ENCODE measurements around the gene FCHO2. TPM values are rescaled to one million over a fixed set of nuclear protein-coding genes. Genes with fewer than 3 reads are reported as not detected.

FCHO2 gene
- total RNA-seq, 1 donor from 2014 or later: 32.4 TPM

DNA sequence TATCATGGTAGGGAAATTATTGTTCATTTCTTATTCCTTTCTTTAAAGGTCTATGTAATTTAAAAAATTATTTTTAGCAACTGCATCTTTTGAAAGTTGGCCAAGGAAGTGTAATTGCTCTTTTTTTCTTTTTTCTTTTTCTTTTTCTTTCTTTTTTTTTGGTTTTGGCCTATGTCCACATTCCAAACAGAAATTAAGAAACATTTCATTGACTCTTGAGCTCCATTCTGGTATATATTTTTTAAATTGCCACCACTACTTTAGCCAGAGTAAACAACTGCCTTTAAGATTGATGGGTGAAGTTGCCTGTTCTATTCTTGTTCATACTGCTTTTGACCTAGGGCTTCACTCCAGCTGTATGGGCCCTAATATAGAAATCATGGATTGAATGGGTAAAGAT, 88.7 kb downstream of the FCHO2 start:
- H3K4me1 ChIP-seq (ENCODE audit: control insufficient read depth in 3 of 3, insufficient read depth in 3 of 3, low read length in 3 of 3): no peaks in the 10 kb centered on the region
- H3K9me3 ChIP-seq (ENCODE audit: control insufficient read depth in 3 of 3, low read length in 3 of 3): peaks cover 0 to 5% (median 0%) of the 10 kb centered on the region in 3 donors
- H3K27ac ChIP-seq (ENCODE audit: low read depth, low read length): no peak overlapping the region
- H3K9ac ChIP-seq (ENCODE audit: low read depth in 1 of 3, low read length in 3 of 3): no peak overlapping the region
- no peak overlapping the region for H3K4me3 ChIP-seq (ENCODE audit: low read length in 3 of 3)
- H3K27me3 ChIP-seq (ENCODE audit: control insufficient read depth in 3 of 3, insufficient read depth in 3 of 3, low read length in 3 of 3): no peaks in the 10 kb centered on the region
- peaks cover 0 to 5% (median 4%) of the 10 kb centered on the region in 3 donors for H3K36me3 ChIP-seq (ENCODE audit: control insufficient read depth in 3 of 3, insufficient read depth in 3 of 3, low read length in 3 of 3)

DNA sequence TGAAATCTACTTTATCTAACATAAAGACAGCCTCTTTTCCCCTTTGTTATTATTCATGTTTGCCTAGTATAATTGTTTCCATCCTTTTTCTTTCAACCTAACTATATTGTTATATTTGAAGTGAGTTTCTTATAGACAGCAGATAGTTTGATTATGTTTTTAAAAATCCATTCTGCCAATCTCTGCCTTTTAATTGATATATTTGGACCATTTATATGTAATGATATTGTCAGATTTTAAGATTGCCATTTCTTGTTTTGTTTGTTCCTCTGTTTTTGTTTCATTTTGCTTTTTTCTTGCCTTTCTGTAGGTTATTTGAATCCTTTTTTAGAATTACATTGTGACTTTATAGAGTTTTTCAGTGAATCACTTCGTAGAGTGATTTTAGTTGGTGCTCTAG, 89.8 kb downstream of the FCHO2 start:
- no peaks in the 10 kb centered on the region for H3K4me1 ChIP-seq (ENCODE audit: control insufficient read depth in 3 of 3, insufficient read depth in 3 of 3, low read length in 3 of 3)
- no peak overlapping the region for H3K4me3 ChIP-seq (ENCODE audit: low read length in 3 of 3)
- peaks cover 0 to 5% (median 0%) of the 10 kb centered on the region in 3 donors for H3K9me3 ChIP-seq (ENCODE audit: control insufficient read depth in 3 of 3, low read length in 3 of 3)
- no peak overlapping the region for H3K9ac ChIP-seq (ENCODE audit: low read depth in 1 of 3, low read length in 3 of 3)
- H3K27ac ChIP-seq (ENCODE audit: low read depth, low read length): no peak overlapping the region
- H3K36me3 ChIP-seq (ENCODE audit: control insufficient read depth in 3 of 3, insufficient read depth in 3 of 3, low read length in 3 of 3): peaks cover 0 to 5% (median 5%) of the 10 kb centered on the region in 3 donors
- no peaks in the 10 kb centered on the region for H3K27me3 ChIP-seq (ENCODE audit: control insufficient read depth in 3 of 3, insufficient read depth in 3 of 3, low read length in 3 of 3)

DNA sequence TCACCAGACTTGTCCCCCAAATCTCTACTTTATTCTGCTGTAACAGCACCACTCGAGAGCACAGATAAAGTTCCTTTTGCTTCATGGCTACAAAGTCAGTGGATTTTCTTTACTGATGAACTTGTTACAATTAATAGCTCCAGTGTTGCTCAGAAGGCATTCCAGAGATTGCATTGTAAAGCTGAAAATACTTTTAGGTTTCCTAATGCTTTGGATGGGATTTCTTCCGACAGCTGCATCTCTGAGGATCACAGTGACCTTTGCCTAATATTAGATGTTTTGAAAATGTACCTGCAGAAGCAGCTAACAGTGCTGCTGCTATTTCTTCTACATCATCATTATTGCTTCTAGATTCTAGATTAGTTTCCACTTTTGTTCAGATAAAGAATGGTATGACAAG, 105.8 kb downstream of the FCHO2 start:
- Histone ChIP-seq H3K9ac (ENCODE audit: low read depth in 1 of 3, low read length in 3 of 3) (no peak overlapping the region), H3K4me1 (ENCODE audit: control insufficient read depth in 3 of 3, insufficient read depth in 3 of 3, low read length in 3 of 3) (peaks cover 3 to 4% (median 3%) of the 10 kb centered on the region in 3 donors), H3K27me3 (ENCODE audit: control insufficient read depth in 3 of 3, insufficient read depth in 3 of 3, low read length in 3 of 3) (no peaks in the 10 kb centered on the region), H3K4me3 (ENCODE audit: low read length in 3 of 3) (no peak overlapping the region), H3K9me3 (ENCODE audit: control insufficient read depth in 3 of 3, low read length in 3 of 3) (no peaks in the 10 kb centered on the region), H3K36me3 (ENCODE audit: control insufficient read depth in 3 of 3, insufficient read depth in 3 of 3, low read length in 3 of 3) (peaks cover 0 to 5% (median 0%) of the 10 kb centered on the region in 3 donors), H3K27ac (ENCODE audit: low read depth, low read length) (no peak overlapping the region)

DNA sequence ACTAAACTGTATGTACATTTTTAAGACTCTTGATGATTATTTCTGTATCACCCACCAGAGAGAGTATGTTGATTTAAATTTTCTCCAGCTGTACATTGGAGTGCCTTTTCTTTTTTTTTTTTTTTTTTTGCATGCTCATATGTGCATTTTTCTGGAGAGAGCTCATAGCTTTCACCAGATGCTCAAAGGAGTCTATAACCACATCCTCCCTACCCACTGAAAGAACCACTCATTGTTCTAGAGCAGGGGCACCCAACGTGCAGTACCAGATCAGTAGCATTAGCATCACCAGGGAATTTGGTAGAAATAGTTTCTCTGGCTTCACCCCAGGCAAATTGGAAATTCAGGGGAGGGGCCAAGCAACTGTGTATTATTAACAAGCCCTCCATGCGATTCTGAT, 110.6 kb downstream of the FCHO2 start:
- Histone ChIP-seq H3K4me3 (ENCODE audit: low read length in 3 of 3) (no peak overlapping the region), H3K27ac (ENCODE audit: low read depth, low read length) (no peak overlapping the region), H3K9ac (ENCODE audit: low read depth in 1 of 3, low read length in 3 of 3) (no peak overlapping the region), H3K4me1 (ENCODE audit: control insufficient read depth in 3 of 3, insufficient read depth in 3 of 3, low read length in 3 of 3) (peaks cover 2 to 4% (median 3%) of the 10 kb centered on the region in 3 donors), H3K36me3 (ENCODE audit: control insufficient read depth in 3 of 3, insufficient read depth in 3 of 3, low read length in 3 of 3) (peaks cover 3 to 17% (median 4%) of the 10 kb centered on the region in 3 donors), H3K9me3 (ENCODE audit: control insufficient read depth in 3 of 3, low read length in 3 of 3) (no peaks in the 10 kb centered on the region), H3K27me3 (ENCODE audit: control insufficient read depth in 3 of 3, insufficient read depth in 3 of 3, low read length in 3 of 3) (no peaks in the 10 kb centered on the region)

DNA sequence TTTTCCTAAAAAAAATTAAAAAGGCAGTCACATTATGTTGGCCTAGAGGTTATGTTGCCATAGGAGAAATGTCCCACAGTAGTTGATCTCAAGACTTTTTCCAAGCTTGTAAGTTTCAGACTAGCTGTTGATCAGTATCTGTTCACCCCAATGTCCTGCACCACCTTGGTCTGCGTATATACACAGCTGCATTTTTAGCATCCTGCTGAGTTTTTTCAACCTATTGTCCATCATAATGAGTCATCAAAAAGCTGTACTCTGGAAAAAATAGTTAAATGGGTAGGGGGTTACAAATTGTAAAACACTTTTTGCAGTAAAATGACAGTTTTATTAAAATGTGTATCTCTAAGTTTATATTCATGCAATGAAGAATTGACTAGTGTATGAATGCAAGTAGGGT, 111.4 kb downstream of the FCHO2 start:
- Histone ChIP-seq H3K4me1 (ENCODE audit: control insufficient read depth in 3 of 3, insufficient read depth in 3 of 3, low read length in 3 of 3) (peaks cover 0 to 4% (median 0%) of the 10 kb centered on the region in 3 donors), H3K4me3 (ENCODE audit: low read length in 3 of 3) (no peak overlapping the region), H3K36me3 (ENCODE audit: control insufficient read depth in 3 of 3, insufficient read depth in 3 of 3, low read length in 3 of 3) (peaks cover 3 to 17% (median 4%) of the 10 kb centered on the region in 3 donors), H3K27ac (ENCODE audit: low read depth, low read length) (no peak overlapping the region), H3K9ac (ENCODE audit: low read depth in 1 of 3, low read length in 3 of 3) (no peak overlapping the region), H3K9me3 (ENCODE audit: control insufficient read depth in 3 of 3, low read length in 3 of 3) (no peaks in the 10 kb centered on the region), H3K27me3 (ENCODE audit: control insufficient read depth in 3 of 3, insufficient read depth in 3 of 3, low read length in 3 of 3) (no peaks in the 10 kb centered on the region)

DNA sequence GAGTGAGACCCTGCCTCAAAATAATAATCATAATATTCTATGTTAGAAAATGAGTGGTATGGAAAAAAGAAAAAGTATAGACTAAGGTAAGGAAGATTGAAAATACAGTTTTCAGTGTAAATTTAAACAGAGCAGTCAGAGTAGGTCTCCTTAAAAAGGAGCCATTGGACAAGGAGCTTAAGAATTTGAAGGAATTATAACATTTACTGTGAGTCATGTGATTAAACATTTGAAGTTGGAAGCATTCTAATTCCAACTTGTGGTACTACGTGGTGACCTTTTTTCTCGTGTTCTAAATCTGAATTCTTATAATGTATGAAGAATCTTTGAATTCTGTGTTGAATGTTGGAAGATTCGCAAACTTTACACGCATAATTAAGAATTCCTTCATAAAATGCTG, 125.3 kb downstream of the FCHO2 start:
- H3K9me3 ChIP-seq (ENCODE audit: control insufficient read depth in 3 of 3, low read length in 3 of 3): no peaks in the 10 kb centered on the region
- H3K4me1 ChIP-seq (ENCODE audit: control insufficient read depth in 3 of 3, insufficient read depth in 3 of 3, low read length in 3 of 3): no peaks in the 10 kb centered on the region
- no peak overlapping the region for H3K4me3 ChIP-seq (ENCODE audit: low read length in 3 of 3)
- H3K36me3 ChIP-seq (ENCODE audit: control insufficient read depth in 3 of 3, insufficient read depth in 3 of 3, low read length in 3 of 3): peaks cover 4 to 38% (median 32%) of the 10 kb centered on the region in 3 donors
- H3K27me3 ChIP-seq (ENCODE audit: control insufficient read depth in 3 of 3, insufficient read depth in 3 of 3, low read length in 3 of 3): no peaks in the 10 kb centered on the region
- no peak overlapping the region for H3K9ac ChIP-seq (ENCODE audit: low read depth in 1 of 3, low read length in 3 of 3)
- H3K27ac ChIP-seq (ENCODE audit: low read depth, low read length): no peak overlapping the region

DNA sequence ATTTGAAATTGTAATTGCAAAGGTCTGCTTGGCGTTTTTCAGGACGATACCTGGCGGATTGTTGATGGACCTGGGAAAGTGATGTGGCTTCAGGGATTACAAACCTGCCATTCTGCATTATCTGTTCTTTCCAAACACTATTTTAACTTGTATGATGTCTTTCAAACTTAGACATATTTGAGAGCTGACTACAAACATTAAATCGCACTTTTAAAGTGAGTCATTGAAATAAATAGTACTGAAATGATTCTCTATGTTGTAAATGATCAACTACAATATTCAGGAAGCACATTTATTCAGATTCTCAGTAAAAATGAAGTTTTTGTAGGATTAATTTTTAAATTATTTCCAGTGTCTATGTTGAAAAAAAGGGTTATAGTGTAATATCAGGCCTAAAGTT, 132.2 kb downstream of the FCHO2 start:
- no peaks in the 10 kb centered on the region for H3K9me3 ChIP-seq (ENCODE audit: control insufficient read depth in 3 of 3, low read length in 3 of 3)

DNA sequence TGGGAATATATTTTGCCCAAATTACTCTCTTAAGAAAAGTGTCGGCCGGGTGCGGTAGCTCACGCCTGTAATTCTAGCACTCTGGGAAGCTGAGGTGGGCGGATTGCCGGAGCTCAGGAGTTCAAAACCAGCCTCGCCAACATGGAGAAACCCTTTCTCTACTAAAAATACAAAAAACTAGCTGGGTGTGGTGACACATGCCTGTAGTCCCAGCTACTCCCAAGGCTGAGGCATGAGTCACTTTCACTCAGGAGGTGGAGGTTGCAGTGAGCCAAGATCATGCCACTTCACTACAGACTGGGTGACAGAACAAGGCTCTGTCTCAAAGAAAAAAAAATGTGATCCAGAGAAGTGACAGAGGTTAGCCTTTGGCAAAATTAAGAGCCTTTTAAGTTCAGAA, 138.1 kb downstream of the FCHO2 start:
- Histone ChIP-seq H3K9ac (ENCODE audit: low read depth in 1 of 3, low read length in 3 of 3) (no peak overlapping the region), H3K27ac (ENCODE audit: low read depth, low read length) (no peak overlapping the region), H3K27me3 (ENCODE audit: control insufficient read depth in 3 of 3, insufficient read depth in 3 of 3, low read length in 3 of 3) (no peaks in the 10 kb centered on the region), H3K4me1 (ENCODE audit: control insufficient read depth in 3 of 3, insufficient read depth in 3 of 3, low read length in 3 of 3) (no peaks in the 10 kb centered on the region), H3K4me3 (ENCODE audit: low read length in 3 of 3) (no peak overlapping the region), H3K36me3 (ENCODE audit: control insufficient read depth in 3 of 3, insufficient read depth in 3 of 3, low read length in 3 of 3) (peaks cover 0 to 7% (median 5%) of the 10 kb centered on the region in 3 donors), H3K9me3 (ENCODE audit: control insufficient read depth in 3 of 3, low read length in 3 of 3) (peaks cover 3 to 12% (median 5%) of the 10 kb centered on the region in 3 donors)

More for the DNA sequence above, 132.2 kb downstream of the FCHO2 start:
- Histone ChIP-seq H3K4me3 (ENCODE audit: low read length in 3 of 3) (no peak overlapping the region), H3K36me3 (ENCODE audit: control insufficient read depth in 3 of 3, insufficient read depth in 3 of 3, low read length in 3 of 3) (peaks cover 4 to 28% (median 23%) of the 10 kb centered on the region in 3 donors), H3K4me1 (ENCODE audit: control insufficient read depth in 3 of 3, insufficient read depth in 3 of 3, low read length in 3 of 3) (no peaks in the 10 kb centered on the region), H3K27ac (ENCODE audit: low read depth, low read length) (no peak overlapping the region), H3K9ac (ENCODE audit: low read depth in 1 of 3, low read length in 3 of 3) (no peak overlapping the region), H3K27me3 (ENCODE audit: control insufficient read depth in 3 of 3, insufficient read depth in 3 of 3, low read length in 3 of 3) (no peaks in the 10 kb centered on the region)

DNA sequence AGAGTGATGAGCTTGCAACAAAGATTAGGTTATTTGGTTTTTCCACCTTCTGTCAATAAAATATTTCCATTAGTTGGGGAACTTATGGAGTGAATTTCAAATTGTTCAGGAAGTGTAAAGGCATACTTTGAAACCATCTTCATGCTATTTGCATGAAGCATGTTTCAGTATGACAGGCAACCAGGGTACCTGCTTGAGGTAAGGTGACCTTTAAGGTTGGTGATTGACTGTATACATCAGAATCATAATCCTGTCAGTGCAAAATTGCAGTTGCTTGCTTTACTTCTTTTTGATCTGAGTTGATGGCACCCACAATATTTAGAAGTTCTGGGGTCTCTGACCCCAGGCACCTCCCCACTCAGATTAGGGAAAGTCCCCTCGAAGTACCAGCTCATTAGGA, 138.6 kb downstream of the FCHO2 start:
- no peak overlapping the region for H3K9ac ChIP-seq (ENCODE audit: low read depth in 1 of 3, low read length in 3 of 3)
- H3K4me3 ChIP-seq (ENCODE audit: low read length in 3 of 3): no peak overlapping the region
- H3K9me3 ChIP-seq (ENCODE audit: control insufficient read depth in 3 of 3, low read length in 3 of 3): peaks cover 3 to 12% (median 5%) of the 10 kb centered on the region in 3 donors
- H3K36me3 ChIP-seq (ENCODE audit: control insufficient read depth in 3 of 3, insufficient read depth in 3 of 3, low read length in 3 of 3): peaks cover 0 to 7% (median 5%) of the 10 kb centered on the region in 3 donors
- no peaks in the 10 kb centered on the region for H3K27me3 ChIP-seq (ENCODE audit: control insufficient read depth in 3 of 3, insufficient read depth in 3 of 3, low read length in 3 of 3)
- H3K27ac ChIP-seq (ENCODE audit: low read depth, low read length): no peak overlapping the region
- H3K4me1 ChIP-seq (ENCODE audit: control insufficient read depth in 3 of 3, insufficient read depth in 3 of 3, low read length in 3 of 3): no peaks in the 10 kb centered on the region

DNA sequence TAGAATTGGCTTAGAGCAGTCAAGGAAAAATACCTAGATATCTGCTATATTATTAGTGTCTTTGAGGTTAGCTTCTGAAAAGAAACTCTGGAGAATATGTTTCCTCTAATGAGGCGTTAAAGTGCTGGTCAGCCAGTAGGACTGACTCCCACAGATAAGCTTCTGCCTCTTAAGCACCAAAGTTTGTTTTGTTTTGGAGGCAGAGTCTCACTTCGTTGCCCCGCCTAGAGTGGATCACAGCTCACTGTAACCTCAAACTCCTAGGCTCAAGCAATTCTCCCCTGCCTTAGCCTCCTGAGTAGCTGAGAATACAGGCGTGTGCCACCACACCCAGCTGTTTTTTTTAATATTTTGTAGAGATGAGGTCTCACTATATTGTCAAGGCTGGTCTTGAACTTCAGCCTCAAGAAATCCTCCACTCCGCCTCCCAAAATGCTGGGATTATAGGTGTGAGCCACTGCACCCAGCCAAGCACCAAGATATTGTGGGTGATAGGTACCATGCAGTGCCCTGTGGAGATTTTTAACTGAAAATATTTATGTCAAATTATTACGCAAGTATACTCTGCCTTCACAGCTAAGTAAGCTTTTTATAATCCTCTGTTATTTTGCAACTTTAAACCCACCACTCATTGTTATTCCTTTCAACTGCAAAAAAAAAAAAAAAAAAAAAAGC, 139.9 kb downstream of the FCHO2 start:
- Histone ChIP-seq H3K4me1 (ENCODE audit: control insufficient read depth in 3 of 3, insufficient read depth in 3 of 3, low read length in 3 of 3) (no peaks in the 10 kb centered on the region), H3K36me3 (ENCODE audit: control insufficient read depth in 3 of 3, insufficient read depth in 3 of 3, low read length in 3 of 3) (peaks cover 0 to 6% (median 5%) of the 10 kb centered on the region in 3 donors), H3K27me3 (ENCODE audit: control insufficient read depth in 3 of 3, insufficient read depth in 3 of 3, low read length in 3 of 3) (no peaks in the 10 kb centered on the region), H3K4me3 (ENCODE audit: low read length in 3 of 3) (no peak overlapping the region), H3K9me3 (ENCODE audit: control insufficient read depth in 3 of 3, low read length in 3 of 3) (peaks cover 3 to 12% (median 5%) of the 10 kb centered on the region in 3 donors), H3K9ac (ENCODE audit: low read depth in 1 of 3, low read length in 3 of 3) (no peak overlapping the region), H3K27ac (ENCODE audit: low read depth, low read length) (no peak overlapping the region)
